Mucosa of descending colon (tissue), 3 donors: ENCODE measurements around the gene SMARCD2. TPM values are rescaled to one million over a fixed set of nuclear protein-coding genes. Genes with fewer than 3 reads are reported as not detected.

ENCODE experiments used
- ATAC-seq: fragments of 200-7000 bp; cut with Tn5 transposase; one replicate; pipeline ENCODE4 v1.9.1; 2020; ENCODE audit warnings: mild to moderate bottlenecking, moderate library complexity
- DNase-seq, 3 donors: peaks; one replicate each; pipeline ENCODE4 v3.0.0-alpha.2; 2020
- H3K36me3 ChIP-seq: fragments of 200-600 bp; one replicate; pipeline ENCODE4 v1.8.0; 2021; ENCODE audit warnings: low read depth, mild to moderate bottlenecking
- H3K4me1 ChIP-seq: fragments of 200-600 bp; one replicate; pipeline ENCODE4 v1.8.0; 2021; ENCODE audit warnings: low read depth, mild to moderate bottlenecking
- H3K4me3 ChIP-seq: fragments of 200-600 bp; one replicate; pipeline ENCODE4 v1.8.0; 2021; ENCODE audit warnings: mild to moderate bottlenecking
- H3K9me3 ChIP-seq: fragments of 200-600 bp; one replicate; pipeline ENCODE4 v1.8.0; 2021; ENCODE audit warnings: mild to moderate bottlenecking
- intact Hi-C, 2 donors: fragments of 100-400 bp; cut with DNase I in 1 of 2; cut with micrococcal nuclease in 1 of 2; formaldehyde crosslinking; loops; one replicate each; pipeline versions ENCODE4 v1.11.0 to v1.11.1; 2022; cut with DNase I, micrococcal nuclease
- total RNA-seq, 3 donors: library from RNA; stranded (reverse); fragmentation: NEBNext Ultra II Directional in 2 of 3; extraction: Animal tissue kit (Norgen Biotek cat#: 25700) in 2 of 3; gene quantifications; one replicate each; pipeline versions ENCODE4 v1.2.1 to v1.2.4, GENCODE V29; 2021 to 2023
- TF ChIP-seq, protein P1 (sequence below): fragments of 200-600 bp; IDR thresholded peaks from one replicate; pipeline ENCODE4 v1.8.0; 2022; ENCODE audit warnings: antibody characterized with exemption, mild to moderate bottlenecking
- donor health status: DM: no; HTN: no; CAD: no; lungs with moderate emphysema.
- donor health status: DM: no; HTN: no; CAD: no.
- donor health status: DM: no; HTN: yes; CAD: no.

The SMARCD2 gene
- total RNA-seq, 3 donors from 2014 or later = 76.6 to 82.1 (median 80.4) TPM

GRCh38 chr17:63842173-63842539 lies 329 bp downstream of the SMARCD2 start:
- intact Hi-C loops = no loop called here
- TF ChIP-seq, protein P1, sequence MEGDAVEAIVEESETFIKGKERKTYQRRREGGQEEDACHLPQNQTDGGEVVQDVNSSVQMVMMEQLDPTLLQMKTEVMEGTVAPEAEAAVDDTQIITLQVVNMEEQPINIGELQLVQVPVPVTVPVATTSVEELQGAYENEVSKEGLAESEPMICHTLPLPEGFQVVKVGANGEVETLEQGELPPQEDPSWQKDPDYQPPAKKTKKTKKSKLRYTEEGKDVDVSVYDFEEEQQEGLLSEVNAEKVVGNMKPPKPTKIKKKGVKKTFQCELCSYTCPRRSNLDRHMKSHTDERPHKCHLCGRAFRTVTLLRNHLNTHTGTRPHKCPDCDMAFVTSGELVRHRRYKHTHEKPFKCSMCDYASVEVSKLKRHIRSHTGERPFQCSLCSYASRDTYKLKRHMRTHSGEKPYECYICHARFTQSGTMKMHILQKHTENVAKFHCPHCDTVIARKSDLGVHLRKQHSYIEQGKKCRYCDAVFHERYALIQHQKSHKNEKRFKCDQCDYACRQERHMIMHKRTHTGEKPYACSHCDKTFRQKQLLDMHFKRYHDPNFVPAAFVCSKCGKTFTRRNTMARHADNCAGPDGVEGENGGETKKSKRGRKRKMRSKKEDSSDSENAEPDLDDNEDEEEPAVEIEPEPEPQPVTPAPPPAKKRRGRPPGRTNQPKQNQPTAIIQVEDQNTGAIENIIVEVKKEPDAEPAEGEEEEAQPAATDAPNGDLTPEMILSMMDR = no peak
- Histone ChIP-seq H3K36me3 (peaks cover 1% of the 10 kb centered on the region), H3K4me1 (peaks cover 36% of the 10 kb centered on the region), H3K9me3 (no peaks in the 10 kb centered on the region), H3K4me3 (peak overlapping the region; percentile 85)
- DNase-seq (peak; percentile 42 to 77 (median 72)), ATAC-seq (no peak)

- TF ChIP-seq, protein P1 = no peak
- peak; percentile 72 to 85 (median 79) for DNase-seq
- Histone ChIP-seq H3K9me3 (no peaks in the 10 kb centered on the region), H3K36me3 (peaks cover 5% of the 10 kb centered on the region), H3K4me3 (peak overlapping the region; percentile 85), H3K4me1 (peaks cover 36% of the 10 kb centered on the region)
- intact Hi-C loops = no loop called here
- ATAC-seq = peak; percentile 32
Observed at GRCh38 chr17:63841350-63842172, 924 bp downstream of the SMARCD2 start.

- H3K9me3 ChIP-seq = no peaks in the 10 kb centered on the region
- TF ChIP-seq, protein P1 = no peak
- DNase-seq (no peak), ATAC-seq (no peak)
- H3K4me1 ChIP-seq = peaks cover 36% of the 10 kb centered on the region
- intact Hi-C loops = no loop called here
- H3K36me3 ChIP-seq = peaks cover 5% of the 10 kb centered on the region
- H3K4me3 ChIP-seq = no peak overlapping the region
Observed at GRCh38 chr17:63840591-63841349, 1.7 kb downstream of the SMARCD2 start.

GRCh38 chr17:63838631-63839171 lies 3.8 kb downstream of the SMARCD2 start:
- H3K9me3 ChIP-seq = no peaks in the 10 kb centered on the region
- ATAC-seq = no peak
- peaks cover 16% of the 10 kb centered on the region for H3K36me3 ChIP-seq
- TF ChIP-seq, protein P1 = no peak
- peak; percentile 55 to 84 (median 75) for DNase-seq
- H3K4me1 ChIP-seq = peaks cover 33% of the 10 kb centered on the region
- H3K4me3 ChIP-seq = no peak overlapping the region
- intact Hi-C loops = no loop called here

GRCh38 chr17:63837962-63838600 lies 4.4 kb downstream of the SMARCD2 start:
- TF ChIP-seq, protein P1 = no peak
- intact Hi-C loops = no loop called here
- ATAC-seq (no peak), DNase-seq (no peak)
- H3K4me1 ChIP-seq = peaks cover 31% of the 10 kb centered on the region
- H3K36me3 ChIP-seq = peaks cover 20% of the 10 kb centered on the region
- no peak overlapping the region for H3K4me3 ChIP-seq
- H3K9me3 ChIP-seq = no peaks in the 10 kb centered on the region
